Measurements from ENCODE around the gene ARHGEF5. TPM values are rescaled to one million over a fixed set of nuclear protein-coding genes. Genes with fewer than 3 reads are reported as not detected.

The ARHGEF5 gene
- total RNA-seq, 6 donors from 2014 or later: 22.0 to 54.2 (median 29.2) TPM

DNA sequence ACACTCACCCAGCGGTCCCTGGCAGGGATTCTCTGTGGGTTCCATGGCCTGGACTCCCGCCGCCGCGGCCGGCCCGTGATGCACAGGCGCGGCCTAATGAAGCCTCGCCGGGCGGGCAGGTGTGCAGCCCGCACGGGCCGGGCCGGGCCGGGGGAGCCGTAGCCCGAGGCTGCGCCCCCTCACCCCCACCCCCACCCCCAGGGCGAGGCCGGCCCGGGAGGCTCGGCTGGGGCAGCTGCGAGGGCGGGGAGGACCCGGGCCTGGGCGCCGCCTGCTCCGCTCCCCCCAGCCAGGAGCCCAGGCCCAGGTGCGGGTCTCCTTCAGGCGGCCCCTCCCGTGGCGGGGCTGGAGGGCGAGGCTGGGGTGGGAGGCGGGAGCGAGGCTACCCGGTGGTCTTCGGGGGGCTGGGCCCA is 48.5 kb downstream of the ARHGEF5 start, which contains the start of gene NOBOX:
Gene NOBOX, minus strand, starts transcription at position 45 of the 413 bp plus-strand sequence.
- Histone ChIP-seq H3K4me1 (no peaks in the 10 kb centered on the region), H3K4me3 (no peak within 1 kb of the TSS), H3K9me3 (no peaks in the 10 kb centered on the region), H3K36me3 (no peaks in the 10 kb centered on the region), H3K27me3 (no peaks in the 10 kb centered on the region), H3K27ac (no peak within 1 kb of the TSS)
- TF ChIP-seq POLR2A (IDR thresholded peaks at IDR 0.05) (no peak), EP300 (IDR thresholded peaks at IDR 0.05) (no peak), POLR2AphosphoS5 (IDR thresholded peaks at IDR 0.05) (no peak)
- TF ChIP-seq, protein P1, sequence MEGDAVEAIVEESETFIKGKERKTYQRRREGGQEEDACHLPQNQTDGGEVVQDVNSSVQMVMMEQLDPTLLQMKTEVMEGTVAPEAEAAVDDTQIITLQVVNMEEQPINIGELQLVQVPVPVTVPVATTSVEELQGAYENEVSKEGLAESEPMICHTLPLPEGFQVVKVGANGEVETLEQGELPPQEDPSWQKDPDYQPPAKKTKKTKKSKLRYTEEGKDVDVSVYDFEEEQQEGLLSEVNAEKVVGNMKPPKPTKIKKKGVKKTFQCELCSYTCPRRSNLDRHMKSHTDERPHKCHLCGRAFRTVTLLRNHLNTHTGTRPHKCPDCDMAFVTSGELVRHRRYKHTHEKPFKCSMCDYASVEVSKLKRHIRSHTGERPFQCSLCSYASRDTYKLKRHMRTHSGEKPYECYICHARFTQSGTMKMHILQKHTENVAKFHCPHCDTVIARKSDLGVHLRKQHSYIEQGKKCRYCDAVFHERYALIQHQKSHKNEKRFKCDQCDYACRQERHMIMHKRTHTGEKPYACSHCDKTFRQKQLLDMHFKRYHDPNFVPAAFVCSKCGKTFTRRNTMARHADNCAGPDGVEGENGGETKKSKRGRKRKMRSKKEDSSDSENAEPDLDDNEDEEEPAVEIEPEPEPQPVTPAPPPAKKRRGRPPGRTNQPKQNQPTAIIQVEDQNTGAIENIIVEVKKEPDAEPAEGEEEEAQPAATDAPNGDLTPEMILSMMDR (IDR thresholded peaks at IDR 0.05): no peak
- peak in 1 of 2 donors; percentile 64 for DNase-seq
- no peak for ATAC-seq (ENCODE audit: low FRiP score in 2 of 2)
- WGBS, 2 donors: 100% methylated on average over 16 of the region's 39 CpGs; no CpG with 5 or more reads in 1 of the 2 donors

GRCh38 chr7:144404946-144405345 is 49.7 kb downstream of the ARHGEF5 start:
- Histone ChIP-seq H3K4me3 (no peak overlapping the region), H3K36me3 (no peaks in the 10 kb centered on the region), H3K4me1 (no peaks in the 10 kb centered on the region), H3K9me3 (no peaks in the 10 kb centered on the region), H3K27ac (no peak overlapping the region), H3K27me3 (no peaks in the 10 kb centered on the region)
- ATAC-seq (ENCODE audit: low FRiP score in 2 of 2) (no peak), DNase-seq (no peak)
- TF ChIP-seq POLR2AphosphoS5 (IDR thresholded peaks at IDR 0.05) (no peak), EP300 (IDR thresholded peaks at IDR 0.05) (no peak), POLR2A (IDR thresholded peaks at IDR 0.05) (no peak)
- TF ChIP-seq, protein P1 (IDR thresholded peaks at IDR 0.05): no peak
- WGBS, 2 donors: 83 to 89% methylated on average over 4 of the region's 4 CpGs

DNA sequence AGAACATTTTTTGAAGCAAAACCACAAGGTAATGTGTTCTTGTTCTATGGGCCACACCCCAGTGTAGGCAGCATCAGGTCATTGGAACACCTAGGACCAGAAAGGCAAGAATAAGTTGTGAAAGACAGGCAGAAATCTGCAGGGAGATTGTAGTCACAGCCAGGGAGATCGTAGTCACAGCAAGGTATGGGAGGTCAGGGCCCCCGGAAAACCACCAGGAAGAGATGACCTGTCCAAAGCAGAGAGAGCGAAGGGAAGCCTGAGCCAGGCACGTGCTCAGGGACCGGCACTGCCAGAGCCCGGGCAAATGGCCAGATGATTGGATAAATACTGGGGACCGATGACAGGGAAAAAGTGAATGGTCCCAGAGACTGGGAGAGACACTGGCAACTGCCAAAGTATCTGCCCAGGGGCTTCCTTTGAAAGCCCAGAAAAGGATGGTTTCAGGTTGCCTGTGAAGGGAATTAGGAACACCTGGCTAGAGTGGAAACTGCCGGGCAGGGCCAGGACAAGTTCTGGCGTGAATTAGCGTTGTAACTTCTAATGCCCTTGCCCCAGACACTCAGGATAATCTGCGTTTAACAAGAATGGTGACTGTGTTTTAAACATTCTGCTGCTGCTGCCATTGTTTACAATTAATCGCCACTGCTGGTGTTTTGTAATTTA is 52.2 kb downstream of the ARHGEF5 start:
- no peaks in the 10 kb centered on the region for H3K27me3 ChIP-seq
- H3K4me1 ChIP-seq: no peaks in the 10 kb centered on the region
- TF ChIP-seq, protein P1 (IDR thresholded peaks at IDR 0.05): no peak
- TF ChIP-seq POLR2AphosphoS5 (IDR thresholded peaks at IDR 0.05) (no peak), EP300 (IDR thresholded peaks at IDR 0.05) (no peak), POLR2A (IDR thresholded peaks at IDR 0.05) (no peak)
- no peak overlapping the region for H3K4me3 ChIP-seq
- H3K27ac ChIP-seq: no peak overlapping the region
- DNase-seq: no peak
- ATAC-seq (ENCODE audit: low FRiP score in 2 of 2): no peak
- H3K9me3 ChIP-seq: no peaks in the 10 kb centered on the region
- WGBS, 2 donors: 62 to 65% methylated on average over 12 of the region's 12 CpGs
- no peaks in the 10 kb centered on the region for H3K36me3 ChIP-seq

DNA sequence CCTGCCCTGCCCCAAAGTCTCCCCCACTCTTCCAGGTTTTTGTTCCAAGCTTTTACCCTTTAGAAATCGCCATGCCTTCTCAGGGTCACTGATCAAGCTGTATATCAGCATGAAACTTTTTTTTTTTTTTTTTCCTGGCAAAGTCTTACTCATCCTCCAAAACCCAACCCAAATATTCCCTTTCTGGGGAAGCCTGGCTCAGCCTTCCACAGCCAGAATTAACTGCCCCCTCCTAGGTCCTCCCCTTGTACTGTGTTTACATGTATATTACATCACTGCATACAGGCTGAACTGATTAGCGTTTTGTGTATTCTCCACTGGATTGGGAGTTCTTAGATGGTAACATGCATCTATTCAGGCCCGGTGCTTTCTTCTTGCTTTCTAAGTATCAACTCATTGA is 52.9 kb downstream of the ARHGEF5 start:
- no peaks in the 10 kb centered on the region for H3K4me1 ChIP-seq
- no peaks in the 10 kb centered on the region for H3K27me3 ChIP-seq
- DNase-seq: no peak
- ATAC-seq (ENCODE audit: low FRiP score in 2 of 2): no peak
- TF ChIP-seq EP300 (IDR thresholded peaks at IDR 0.05): no peak
- TF ChIP-seq, protein P1 (IDR thresholded peaks at IDR 0.05): no peak
- TF ChIP-seq POLR2AphosphoS5 (IDR thresholded peaks at IDR 0.05): no peak
- no peak for TF ChIP-seq POLR2A (IDR thresholded peaks at IDR 0.05)
- H3K9me3 ChIP-seq: no peaks in the 10 kb centered on the region
- no peak overlapping the region for H3K4me3 ChIP-seq
- H3K27ac ChIP-seq: no peak overlapping the region
- no peaks in the 10 kb centered on the region for H3K36me3 ChIP-seq
- 69 to 80% methylated on average over 3 of the region's 3 CpGs for WGBS, 2 donors

GRCh38 chr7:144410441-144410840 is 55.2 kb downstream of the ARHGEF5 start:
- Histone ChIP-seq H3K27ac (no peak overlapping the region), H3K9me3 (no peaks in the 10 kb centered on the region), H3K27me3 (no peaks in the 10 kb centered on the region), H3K4me3 (no peak overlapping the region), H3K36me3 (no peaks in the 10 kb centered on the region), H3K4me1 (no peaks in the 10 kb centered on the region)
- DNase-seq: no peak
- TF ChIP-seq POLR2A (IDR thresholded peaks at IDR 0.05) (no peak), POLR2AphosphoS5 (IDR thresholded peaks at IDR 0.05) (no peak), EP300 (IDR thresholded peaks at IDR 0.05) (no peak)
- TF ChIP-seq, protein P1 (IDR thresholded peaks at IDR 0.05): no peak
- ATAC-seq (ENCODE audit: low FRiP score in 2 of 2): no peak
- WGBS, 2 donors: 10 to 29% methylated on average over 4 of the region's 4 CpGs

Data from upper lobe of left lung (tissue), 6 donors.